Kidney tubule cell (primary cell): Measurements from ENCODE around the gene PLPP2.
A peak's percentile ranks its signal among the peaks of the same experiment; 100 is the strongest.
"Not testable (repeated sequence)": the region's sequence is repeated elsewhere in the genome, so short reads cannot be mapped to it uniquely, and the experiment has no call there.

Experiments
- DNase-seq: peaks from one replicate; pipeline ENCODE4 v3.0.0-alpha.2; 2018; ENCODE audit warnings: low spot score

Gene PLPP2

DNA sequence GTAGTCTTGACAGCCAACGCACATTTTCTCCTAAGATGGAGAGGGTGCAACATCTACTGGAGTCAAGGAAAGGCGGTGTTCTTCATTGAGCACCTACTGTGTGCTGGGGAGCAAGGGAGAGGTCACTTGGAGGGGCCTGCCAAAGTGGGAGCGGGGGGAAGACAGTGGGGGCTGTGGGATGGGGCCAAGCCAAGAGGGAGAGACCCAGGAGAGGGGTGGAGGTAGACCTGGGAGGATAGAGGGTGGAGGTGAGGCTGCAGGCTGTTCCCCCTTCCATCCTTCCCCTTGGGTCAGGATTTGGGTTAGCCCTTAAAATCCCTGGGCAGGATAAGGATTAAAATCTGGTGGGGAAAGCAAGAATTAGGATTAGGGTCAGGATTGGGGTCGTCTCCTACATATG lies 1.7 kb upstream of the PLPP2 start:
- no peak for DNase-seq

DNA sequence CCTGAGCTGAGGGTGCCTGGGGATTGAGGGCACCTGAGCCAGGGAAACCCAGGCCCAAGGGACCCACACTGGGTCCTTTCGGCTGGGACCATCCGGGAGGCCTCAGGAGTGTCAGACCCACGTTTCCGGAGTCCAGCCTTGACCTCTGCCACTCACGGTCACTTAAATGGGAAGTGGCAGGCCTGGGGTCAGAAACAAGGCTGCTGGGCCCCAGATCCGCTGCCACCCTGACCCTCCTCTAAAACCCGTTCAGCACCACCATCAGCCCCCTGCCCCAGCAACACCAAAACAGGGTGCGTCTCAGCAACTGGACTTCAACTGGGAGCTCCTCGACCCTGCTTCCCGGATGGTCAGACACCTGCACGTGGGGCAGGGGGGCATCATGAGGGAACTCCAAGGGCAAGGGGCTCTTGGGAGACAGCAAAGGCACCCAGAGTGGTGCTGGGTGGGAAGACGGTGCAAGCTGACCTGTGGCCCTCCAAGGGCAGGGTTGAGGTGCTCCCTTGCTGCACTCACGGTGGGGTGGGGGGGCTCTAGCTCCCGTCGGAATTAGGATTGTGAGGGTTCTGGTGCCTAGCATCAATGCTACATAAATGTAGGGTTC lies 1.2 kb upstream of the PLPP2 start:
- DNase-seq = no peak

DNA sequence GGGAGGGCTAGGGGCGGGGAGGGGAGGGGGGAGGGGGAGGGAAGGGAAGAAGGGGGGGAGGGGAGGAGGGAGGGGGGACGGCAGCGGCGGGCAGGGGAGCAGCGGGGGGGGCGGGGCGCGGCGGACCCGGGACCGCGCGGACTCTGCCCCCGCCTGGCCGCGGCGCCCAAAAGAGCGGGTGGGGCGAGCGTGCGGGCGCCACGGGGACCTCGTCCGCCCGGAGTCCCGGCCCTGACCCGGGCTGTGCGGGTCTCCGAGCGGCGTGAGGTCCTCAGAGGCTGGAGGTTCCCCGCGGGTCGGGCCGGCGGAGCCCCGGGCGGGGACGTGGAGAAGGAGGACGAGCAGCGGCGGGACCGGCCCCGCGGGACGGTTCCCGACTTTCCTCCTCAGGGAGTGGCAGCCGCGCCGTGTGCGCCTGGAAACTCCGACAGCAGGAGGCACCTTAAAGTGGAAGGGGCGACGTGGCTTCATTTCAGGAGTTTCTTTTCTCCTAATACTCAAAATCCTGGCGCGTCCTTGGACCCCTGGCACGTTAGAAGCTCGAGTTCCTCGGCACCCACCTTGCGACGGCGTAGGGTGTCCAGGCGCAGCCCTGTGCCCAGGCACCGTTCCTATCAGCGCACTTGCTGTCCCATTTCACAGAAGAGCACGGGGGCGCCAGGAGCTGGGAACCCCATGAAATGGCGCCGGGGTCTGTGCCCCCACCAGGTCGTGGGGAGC lies 518 bp upstream of the PLPP2 start:
- no peak for DNase-seq

DNA sequence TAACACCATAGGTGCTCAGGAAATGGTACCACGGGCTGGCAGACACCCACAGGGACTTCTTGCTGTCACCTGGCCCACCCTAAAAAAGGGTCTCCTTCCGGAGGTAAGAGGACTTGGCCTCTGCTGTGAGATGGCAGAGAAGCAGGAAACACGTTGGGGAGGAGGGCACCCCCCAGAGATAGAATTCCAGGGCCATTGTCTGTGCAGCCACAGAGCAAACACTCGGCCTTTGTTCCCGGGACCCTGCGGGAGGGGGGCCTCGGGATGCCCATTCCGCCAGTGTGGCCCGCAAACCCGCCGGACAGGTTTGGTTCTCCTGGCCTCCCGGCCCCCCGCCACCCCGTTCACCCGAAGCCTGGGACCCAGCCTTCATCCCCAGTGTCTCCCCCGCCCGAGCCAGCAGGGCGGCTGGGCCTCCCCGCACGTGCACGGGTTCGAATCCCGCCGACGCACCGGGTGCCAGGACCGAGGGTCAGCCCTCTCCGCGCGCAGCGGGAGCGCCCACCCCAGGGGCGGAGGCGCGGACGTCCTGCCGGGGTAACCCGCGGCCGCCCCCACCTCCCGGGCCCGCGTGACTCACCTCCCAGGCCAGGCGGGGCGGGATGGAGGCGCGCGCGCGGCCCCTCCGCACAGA lies 714 bp downstream of the PLPP2 start:
- DNase-seq = peak; percentile 66

DNA sequence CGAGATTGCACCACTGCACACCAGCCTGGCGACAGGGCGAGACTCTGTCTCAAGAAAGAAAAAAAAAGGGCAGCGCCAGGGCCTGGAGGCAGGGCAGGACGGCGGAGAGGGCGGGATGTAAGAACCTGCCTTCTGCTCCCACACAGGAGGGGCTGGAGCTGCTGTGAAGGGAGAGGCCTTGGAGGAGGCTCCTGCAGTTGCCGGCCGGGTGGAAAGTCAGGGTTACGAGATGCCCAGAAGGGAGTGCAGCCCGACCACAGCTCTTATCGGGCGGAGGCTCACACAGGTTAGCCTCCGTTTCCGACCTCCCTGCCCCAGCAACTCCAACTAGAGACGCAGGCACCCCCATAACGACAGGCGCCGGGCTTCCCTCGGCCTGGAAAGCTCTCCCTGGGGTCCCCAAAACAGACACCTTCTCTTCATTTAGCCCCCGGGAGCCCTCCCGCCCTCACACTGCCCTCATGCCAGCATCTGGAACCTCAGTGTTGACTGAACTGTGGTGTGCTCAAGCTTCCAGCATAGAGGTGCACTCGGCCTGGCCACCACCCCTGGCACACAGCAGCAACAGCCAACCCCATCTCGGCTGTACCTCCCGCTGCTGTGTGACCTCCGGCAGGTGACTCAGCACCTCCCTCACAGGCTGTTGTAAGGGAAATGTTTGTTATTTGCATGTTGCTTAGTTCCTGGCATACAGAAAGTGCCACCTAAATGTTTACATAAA lies 1.4 kb downstream of the PLPP2 start:
- DNase-seq = peak; percentile 95

DNA sequence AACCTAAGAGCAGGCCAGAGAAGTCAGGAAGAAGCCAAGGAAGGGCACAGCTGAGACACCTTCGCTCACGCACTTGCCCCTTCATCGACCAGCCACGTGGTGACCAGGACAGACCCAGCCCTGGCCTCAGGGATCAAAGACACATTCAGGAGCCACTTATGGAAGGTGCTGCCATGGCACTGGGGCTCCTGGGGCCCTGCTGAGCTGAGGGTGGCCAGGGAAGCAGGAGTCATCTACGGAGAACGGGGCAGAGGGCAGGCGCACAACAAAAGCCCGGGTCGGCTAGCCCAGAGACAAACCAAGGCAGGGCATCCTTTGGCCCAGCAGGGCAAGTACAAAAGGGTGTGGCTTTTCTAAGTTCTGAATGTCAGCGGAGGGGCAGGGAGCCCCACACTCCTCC lies 2.3 kb downstream of the PLPP2 start:
- no peak for DNase-seq

DNA sequence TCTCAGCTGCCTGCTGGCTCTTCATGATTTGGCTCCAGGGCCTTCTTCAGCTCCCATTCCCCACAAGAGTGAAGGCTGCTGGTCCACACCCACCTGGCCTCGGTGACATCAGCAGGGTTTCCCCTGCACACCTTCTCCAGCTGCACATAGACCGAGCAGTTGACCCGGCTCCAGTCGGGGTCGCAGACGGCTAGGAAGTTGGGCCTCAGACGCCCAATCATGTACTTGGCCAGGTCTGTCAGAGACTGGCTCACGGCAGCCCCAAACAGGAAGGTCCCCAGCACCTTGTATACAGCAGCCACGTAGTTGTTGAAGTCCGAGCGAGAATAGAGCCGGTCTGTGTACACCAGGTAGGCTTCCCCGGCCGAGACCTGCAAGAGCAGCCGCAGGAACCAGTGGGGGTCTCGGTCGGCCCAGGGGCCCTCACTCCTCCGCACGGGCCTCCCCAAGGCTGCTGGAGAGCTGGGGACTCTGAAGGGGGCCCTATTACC lies 3.8 kb downstream of the PLPP2 start:
- no peak for DNase-seq

DNA sequence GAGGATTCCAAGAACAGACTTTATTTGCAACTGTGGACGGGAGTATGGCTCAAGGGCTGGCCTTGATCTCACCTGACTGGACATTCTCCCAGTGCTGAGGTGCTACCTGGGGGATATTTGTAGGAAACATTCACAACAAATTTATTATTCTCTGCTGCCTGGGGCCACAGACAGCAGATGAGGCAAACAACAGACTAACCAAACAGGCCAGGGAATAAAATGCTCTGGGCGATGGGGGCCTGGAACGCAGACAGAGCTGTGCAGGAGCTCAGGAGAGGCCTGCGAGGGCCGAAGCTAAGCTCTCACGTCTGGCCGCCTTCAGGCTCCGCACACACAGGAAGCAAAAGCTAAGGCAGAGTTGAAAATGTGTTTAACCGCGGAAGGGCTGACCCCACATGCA lies 7.8 kb downstream of the PLPP2 start:
- DNase-seq = no peak

DNA sequence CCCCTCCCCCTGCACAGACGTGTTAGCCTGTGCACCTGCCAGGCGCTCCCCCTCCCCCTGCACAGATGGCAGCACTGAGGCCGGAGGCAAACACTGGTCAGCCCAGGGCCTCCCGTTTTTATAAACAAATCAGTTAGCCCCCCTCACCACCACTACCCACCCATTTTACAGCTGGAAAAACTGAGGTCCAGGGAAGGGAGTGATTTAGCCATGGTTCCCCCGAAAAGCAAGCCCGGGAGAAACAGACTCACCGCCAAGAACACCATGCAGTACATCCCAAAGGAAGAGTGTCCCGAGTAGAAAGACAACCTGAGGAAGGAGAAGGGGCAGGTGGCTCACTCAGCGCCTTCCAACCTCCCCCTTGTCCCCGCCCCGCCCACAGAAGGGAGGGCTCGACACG lies 8.7 kb downstream of the PLPP2 start:
- DNase-seq = no peak

DNA sequence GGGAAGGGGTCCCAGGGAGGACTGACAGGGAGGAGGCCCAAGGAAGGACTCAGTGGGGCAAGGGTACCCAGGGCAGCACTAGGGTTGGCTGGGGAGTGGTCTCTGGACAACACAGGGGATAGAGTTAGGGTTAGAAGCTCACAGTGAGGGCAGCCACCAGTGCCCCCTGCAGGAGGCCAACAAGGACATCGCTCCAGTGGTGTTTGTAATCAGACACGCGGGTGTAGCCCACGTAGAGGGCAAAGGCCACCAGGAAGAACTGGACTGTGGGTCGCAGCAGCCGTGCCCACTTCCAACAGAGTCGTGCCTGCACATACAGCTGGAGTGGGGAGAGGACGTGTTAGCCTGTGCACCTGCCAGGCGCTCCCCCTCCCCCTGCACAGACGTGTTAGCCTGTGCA lies 9.2 kb downstream of the PLPP2 start:
- no peak for DNase-seq

DNA sequence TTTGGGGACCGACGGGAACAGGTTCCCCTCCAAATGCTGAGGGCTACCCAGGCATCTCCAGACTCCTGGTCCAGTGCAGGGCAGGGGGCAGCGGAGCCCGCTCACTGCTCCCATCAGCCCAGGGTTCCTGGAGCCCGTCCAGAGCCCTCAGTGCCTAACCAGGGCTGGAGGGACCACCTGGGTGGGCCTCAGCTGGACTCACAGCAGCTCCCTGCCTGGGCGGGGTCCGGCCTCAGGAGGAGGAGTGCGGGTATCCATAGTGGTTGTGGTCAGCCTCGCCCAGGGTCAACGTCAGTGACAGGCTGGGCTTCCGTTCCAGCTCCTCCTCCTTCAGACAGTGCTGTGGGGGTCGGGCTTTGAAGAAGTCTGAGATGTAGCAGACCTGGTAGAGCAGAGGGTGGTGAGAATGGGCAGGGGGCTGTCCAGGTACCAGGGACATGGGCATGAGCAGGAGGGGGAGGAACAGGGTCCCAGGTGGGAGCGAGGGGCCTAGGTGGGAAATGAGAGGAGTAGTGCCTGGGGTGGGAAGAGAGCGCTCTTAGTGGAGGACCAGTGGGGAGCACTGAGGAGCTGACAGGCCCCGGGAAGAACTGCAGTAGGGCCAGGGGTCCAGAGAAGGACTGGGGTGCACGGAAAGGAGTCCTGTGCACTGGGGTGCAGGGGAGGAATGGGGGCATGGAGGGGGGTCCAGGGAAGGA lies 9.9 kb downstream of the PLPP2 start:
- no peak for DNase-seq

DNA sequence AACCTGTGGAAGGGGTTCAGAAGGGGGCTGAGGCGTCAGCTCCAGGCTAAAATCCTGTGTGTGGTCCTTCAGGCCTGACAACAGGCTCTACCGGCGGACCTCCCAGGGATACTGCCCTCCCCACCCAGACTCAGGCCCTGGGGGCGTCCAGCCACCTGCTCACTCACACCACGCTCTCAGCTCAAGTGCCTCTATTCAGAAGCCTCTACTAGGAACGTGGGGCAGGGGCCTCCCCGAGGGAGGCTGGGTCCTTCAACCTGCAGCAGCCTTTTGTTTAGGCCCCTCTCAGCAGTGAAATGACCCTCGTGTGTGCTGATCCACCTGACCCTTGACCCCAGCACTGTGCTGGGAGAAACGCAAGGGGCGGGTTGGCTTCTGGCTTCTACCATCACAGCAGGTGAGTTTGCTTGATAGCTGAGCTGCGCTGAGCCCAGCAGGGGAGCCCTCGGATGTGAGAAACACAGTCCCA lies 10.6 kb downstream of the PLPP2 start:
- no peak for DNase-seq

DNA sequence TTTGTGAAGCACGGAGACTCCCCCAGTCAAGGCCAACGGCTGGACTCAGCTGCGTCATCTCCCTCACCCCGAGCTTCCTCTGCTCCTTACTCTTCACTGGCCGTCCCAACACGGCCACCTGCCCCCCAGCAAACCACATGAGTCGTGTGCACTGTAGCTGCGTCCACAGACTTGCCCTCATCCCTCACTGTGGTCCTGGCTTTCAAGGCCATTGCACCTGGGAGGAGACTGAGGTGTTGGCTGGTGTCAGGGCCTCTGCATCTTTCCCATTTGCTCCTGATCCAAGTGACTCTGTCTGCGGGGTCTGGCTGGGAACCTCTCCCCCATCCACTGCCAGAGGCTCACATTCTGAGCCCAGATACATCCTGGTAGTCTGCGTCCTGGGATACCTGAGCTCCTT lies 11.5 kb downstream of the PLPP2 start:
- no peak for DNase-seq

DNA sequence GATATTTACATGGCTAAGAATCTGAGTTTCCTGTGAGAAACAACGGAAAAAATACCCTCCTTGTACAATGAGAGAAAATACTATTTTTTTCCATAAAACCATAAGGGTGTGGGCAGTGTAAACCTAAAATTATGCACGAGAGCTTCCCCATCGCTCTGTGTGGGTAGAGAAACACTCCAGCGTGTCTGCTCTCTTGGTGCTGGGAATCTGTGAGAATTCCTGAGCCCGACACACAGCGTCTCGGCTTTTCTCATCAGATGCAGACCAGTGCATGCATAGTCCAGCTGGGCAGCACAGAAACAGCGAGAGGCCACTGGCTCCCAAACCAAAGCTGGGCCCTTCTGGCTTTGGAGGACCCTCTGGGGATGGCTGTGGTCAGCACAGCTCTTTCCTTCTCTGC lies 12.0 kb downstream of the PLPP2 start:
- DNase-seq = no peak

DNA sequence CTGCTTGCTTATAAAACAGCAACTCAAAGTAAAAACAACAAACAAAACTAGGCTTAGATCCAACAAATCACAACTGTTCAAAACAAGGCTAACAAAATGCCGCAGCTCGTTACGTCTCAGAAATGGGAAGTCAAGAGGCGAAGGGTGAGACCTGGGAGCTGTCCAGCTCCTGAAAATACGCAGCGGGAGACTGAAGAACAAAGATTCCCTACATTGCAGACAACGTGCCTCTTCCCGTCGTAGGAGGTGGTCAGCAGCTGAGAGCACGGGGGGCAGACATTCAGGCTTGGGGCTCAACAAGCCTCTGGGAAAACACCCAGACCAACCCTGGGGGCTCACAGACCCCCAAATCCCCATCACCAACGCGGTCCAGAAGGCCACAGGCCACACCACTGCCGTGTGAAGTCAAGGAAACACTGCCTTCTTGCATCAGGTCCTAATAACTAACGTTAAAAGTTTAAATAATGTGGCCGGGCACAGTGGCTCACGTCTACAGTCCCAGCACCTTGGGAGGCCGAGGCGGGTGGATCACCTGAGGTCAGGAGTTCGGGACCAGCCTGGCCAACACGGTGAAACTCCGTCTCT lies 13.5 kb downstream of the PLPP2 start:
- DNase-seq = no peak

DNA sequence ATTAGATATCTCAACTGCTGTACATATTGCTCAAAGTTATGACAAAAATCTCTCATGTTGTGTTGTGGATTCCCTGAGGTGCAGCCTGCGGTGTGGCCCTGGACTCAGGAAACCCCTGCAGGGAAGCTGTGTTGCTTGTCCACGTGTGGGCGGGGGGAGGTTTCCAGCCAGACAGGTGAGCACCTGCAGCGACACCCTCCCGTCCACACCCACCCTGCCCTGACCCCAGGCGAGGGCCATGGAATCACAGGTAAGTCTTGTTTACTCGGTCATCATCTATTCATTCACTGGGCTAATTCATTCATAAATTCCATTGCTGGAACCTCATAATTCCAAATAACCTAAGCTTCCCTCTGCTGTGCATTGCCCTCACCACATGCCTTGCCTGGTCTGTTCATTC lies 14.1 kb downstream of the PLPP2 start:
- DNase-seq = no peak

DNA sequence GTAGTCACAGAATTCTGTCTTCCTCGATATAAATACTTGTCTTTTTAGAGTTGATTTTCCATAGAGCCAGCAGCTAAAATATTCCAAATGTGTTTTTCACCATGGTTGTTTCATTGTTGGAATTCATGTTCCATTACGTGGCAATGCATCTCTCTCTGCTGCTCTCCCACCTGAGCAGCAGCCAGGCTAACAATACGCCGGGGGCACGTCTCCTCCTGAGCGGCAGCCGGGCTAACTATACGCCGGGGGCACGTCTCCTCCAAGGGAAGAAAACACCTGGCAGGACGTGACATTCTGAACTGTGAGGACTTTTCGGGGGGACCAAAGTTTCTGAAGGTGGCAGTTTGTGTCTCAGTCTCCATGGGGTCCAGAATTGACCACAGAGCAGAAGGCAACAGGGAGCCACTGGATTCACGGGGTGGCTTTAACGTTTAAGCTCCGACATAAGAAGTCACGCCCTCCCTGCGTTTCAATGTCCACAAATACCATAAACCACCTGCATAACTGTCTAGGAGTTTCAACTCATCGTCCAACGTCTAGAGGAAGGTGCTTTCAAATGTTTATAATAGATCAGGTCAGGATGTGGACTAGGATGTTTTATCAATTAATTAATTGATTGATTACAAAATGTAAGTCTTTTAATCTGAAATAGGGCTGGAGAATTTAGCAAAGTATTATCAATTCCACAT lies 15.1 kb downstream of the PLPP2 start:
- no peak for DNase-seq

DNA sequence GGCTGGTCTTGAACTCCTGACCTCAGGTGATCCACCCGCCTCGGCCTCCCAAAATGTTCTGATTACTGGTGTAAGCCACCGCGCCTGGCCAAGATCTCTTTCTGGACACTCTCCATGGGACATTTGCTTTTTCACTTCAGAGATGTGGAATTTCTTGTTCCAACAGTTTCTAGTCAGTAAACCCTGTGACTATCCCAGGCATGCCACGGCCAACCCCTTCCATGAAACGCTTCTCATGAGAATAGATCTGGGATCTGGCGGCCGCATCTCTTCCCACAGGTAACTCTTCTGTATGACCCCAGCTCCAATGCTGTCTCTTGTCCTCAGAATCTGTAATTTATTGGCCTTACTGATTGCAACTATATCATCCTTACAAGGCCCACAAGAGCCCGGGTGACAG lies 16.2 kb downstream of the PLPP2 start:
- DNase-seq = no peak

DNA sequence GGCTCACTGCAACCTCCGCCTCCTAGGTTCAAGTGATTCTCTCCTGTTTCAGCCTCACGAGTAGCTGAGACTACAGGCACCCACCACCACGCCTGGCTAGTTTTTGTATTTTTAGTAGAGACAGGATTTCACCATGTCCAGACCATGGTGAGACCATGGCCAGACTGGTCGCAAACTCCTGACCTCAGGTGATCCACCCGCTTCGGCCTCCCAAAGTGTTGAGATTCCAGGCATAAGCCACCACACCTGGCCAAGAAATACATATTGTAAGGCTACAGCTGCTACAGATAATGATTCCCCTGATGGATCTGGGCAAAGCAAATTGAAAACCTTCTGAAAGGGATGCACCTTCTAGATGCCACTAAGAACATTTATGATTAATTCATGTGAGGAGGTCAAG lies 17.8 kb downstream of the PLPP2 start:
- no peak for DNase-seq

DNA sequence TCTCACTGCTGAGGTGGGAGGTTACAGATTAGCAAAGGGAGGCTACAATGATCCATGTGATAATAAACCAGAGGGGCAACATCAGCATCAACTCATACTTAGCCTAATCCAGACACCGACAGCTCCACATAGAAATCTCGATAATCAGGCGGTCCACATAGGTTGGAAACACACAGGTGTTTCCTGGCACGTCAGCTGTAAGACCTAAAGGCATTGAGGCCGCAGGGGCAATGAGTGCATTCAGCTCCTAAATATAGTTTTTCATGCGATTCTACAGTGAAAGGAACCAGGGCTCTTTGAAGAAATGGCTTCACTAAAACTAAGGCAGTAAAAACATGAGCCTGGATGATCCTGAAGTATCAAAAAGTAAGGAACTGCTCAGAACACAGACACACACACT lies 19.3 kb downstream of the PLPP2 start:
- DNase-seq = no peak

DNA sequence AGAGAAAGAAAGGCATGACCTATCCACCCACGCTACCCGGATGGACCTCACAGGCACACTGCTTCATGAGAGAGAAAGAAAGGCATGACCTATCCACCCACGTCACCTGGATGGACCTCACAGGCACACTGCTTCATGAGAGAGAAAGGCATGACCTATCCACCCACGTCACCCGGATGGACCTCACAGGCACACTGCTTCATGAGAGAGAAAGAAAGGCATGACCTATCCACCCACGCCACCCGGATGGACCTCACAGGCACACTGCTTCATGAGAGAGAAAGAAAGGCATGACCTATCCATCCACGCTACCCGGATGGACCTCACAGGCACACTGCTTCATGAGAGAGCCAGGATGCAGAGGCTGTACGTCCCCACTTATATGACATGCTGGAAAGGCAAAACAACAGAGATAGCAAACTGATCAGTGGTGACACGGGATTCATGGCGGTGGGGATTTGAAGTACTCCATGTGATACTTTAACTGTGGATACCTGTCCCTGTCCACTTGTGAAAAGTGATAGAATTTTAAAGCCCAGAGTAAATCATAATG lies 20.4 kb downstream of the PLPP2 start:
- not testable (repeated sequence) for DNase-seq
